HCT116 (cell line): Measurements from ENCODE around the gene PEX10. TPM values are rescaled to one million over a fixed set of nuclear protein-coding genes. Genes with fewer than 3 reads are reported as not detected.

Source experiments
- ATAC-seq: fragments of 200-7000 bp; cut with Tn5 transposase; 2 replicates; pipeline ENCODE4 v1.9.1; 2020; ENCODE audit warnings: mild to moderate bottlenecking, moderate library complexity
- BruUV-seq: library from RNA; stranded (reverse); fragments of 400-500 nt; replicated peaks from 2 replicates; lab custom pipeline; 2021; lab: Mats Ljungman, UMichigan
- CTCF ChIA-PET: fragments of 300-600 bp; sonication (Branson Sonifier 250); formaldehyde crosslinking; loops from one replicate; lab custom pipeline; 2021; ENCODE audit warnings: antibody characterized with exemption; lab: Charles Lee
- POLR2A ChIA-PET: fragments of 300-600, 350-600 bp; sonication (Branson Sonifier 250); formaldehyde crosslinking; loops from one replicate; lab custom pipeline; 2021; ENCODE audit warnings: antibody characterized with exemption; lab: Charles Lee
- RAD21 ChIA-PET, 2 experiments: fragments of 300-600 bp; sonication (Branson Sonifier 250); formaldehyde crosslinking; loops; one replicate each; lab custom pipeline; 2023; ENCODE audit warnings: low total read pairs in 2 of 2; ENCODE audit not compliant: uncharacterized antibody in 2 of 2, unreplicated experiment in 2 of 2, low non-redundant PET in 1 of 2; lab: Charles Lee
- DNase-seq: peaks from one replicate; pipeline ENCODE4 v3.0.0-alpha.2; 2010; ENCODE audit warnings: low read depth, low spot score
- H2AFZ ChIP-seq: fragments of 200-600 bp; shearing (Covaris generic), sonication (generic); 2 replicates; pipeline ENCODE4 v1.6.1; 2017; ENCODE audit warnings: low read depth, mixed run types, mixed read lengths, antibody characterized with exemption, low read length; ENCODE audit not compliant: poor library complexity, severe bottlenecking
- H3K27ac ChIP-seq: 2 replicates; pipeline ENCODE4 v1.5.1; 2012; ENCODE audit warnings: low read depth, low read length
- H3K27me3 ChIP-seq: fragments of 200-600 bp; sonication (generic); 2 replicates; pipeline ENCODE4 v1.6.1; 2016; ENCODE audit warnings: mixed run types, low read length, mixed read lengths; ENCODE audit not compliant: insufficient read depth
- H3K36me3 ChIP-seq, 2 experiments: fragments of 200-500 bp in 1 of 2; fragments of 200-600 bp in 1 of 2; sonication (Bioruptor generic) in 1 of 2; sonication (generic) in 1 of 2; 2 replicates each; pipeline versions ENCODE4 v1.5.1 to v1.6.1; 2014 to 2016; ENCODE audit warnings: low read length in 2 of 2, inconsistent platforms in 1 of 2, mixed read lengths in 1 of 2, mixed run types in 1 of 2; ENCODE audit not compliant: insufficient read depth in 2 of 2, control insufficient read depth in 1 of 2
- H3K4me1 ChIP-seq, 2 experiments: fragments of 200-600 bp in 1 of 2; sonication (generic) in 1 of 2; 2 replicates each; pipeline versions ENCODE4 v1.5.1 to v1.6.1; 2012 to 2017; ENCODE audit warnings: low read length in 2 of 2, inconsistent platforms in 1 of 2, mild to moderate bottlenecking in 1 of 2, mixed read lengths in 1 of 2, mixed run types in 1 of 2, moderate library complexity in 1 of 2; ENCODE audit not compliant: insufficient read depth in 2 of 2, control insufficient read depth in 1 of 2
- H3K4me2 ChIP-seq: fragments of 200-600 bp; sonication (generic); 2 replicates; pipeline ENCODE4 v1.6.1; 2017; ENCODE audit warnings: mixed run types, low read length, mixed read lengths
- H3K4me3 ChIP-seq, 2 experiments: fragments of 200-600 bp in 1 of 2; sonication (generic) in 1 of 2; replicated peaks in 1 of 2; 2 replicates each; pipeline ENCODE4 v1.5.1; 2011 to 2016; ENCODE audit warnings: low read length in 2 of 2, control low read depth in 1 of 2, low read depth in 1 of 2, mild to moderate bottlenecking in 1 of 2, mixed read lengths in 1 of 2, mixed run types in 1 of 2
- H3K79me2 ChIP-seq: fragments of 200-600 bp; sonication (generic); 2 replicates; pipeline ENCODE4 v1.6.1; 2017; ENCODE audit warnings: mild to moderate bottlenecking, mixed run types, low read length, moderate library complexity, mixed read lengths; ENCODE audit not compliant: insufficient read depth
- H3K9ac ChIP-seq: fragments of 200-600 bp; sonication (generic); 2 replicates; pipeline ENCODE4 v1.6.1; 2016; ENCODE audit warnings: low read length, mixed read lengths
- H3K9me2 ChIP-seq: fragments of 200-600 bp; sonication (generic), shearing (Covaris generic); 2 replicates; pipeline ENCODE4 v1.6.1; 2017; ENCODE audit warnings: mixed run types, mild to moderate bottlenecking, moderate library complexity; ENCODE audit not compliant: insufficient read depth
- H3K9me3 ChIP-seq, 2 experiments: fragments of 200-500 bp in 1 of 2; fragments of 200-600 bp in 1 of 2; sonication (Bioruptor generic) in 1 of 2; sonication (generic) in 1 of 2; 2 replicates each; pipeline ENCODE4 v1.6.1; 2014 to 2017; ENCODE audit warnings: low read length in 2 of 2, mixed read lengths in 2 of 2, inconsistent platforms in 1 of 2, low read depth in 1 of 2, mild to moderate bottlenecking in 1 of 2, mixed run types in 1 of 2, moderate library complexity in 1 of 2; ENCODE audit not compliant: control insufficient read depth in 1 of 2, insufficient read depth in 1 of 2
- H4K20me1 ChIP-seq: fragments of 200-600 bp; sonication (generic), shearing (Covaris generic); 2 replicates; pipeline ENCODE4 v1.6.1; 2017; ENCODE audit warnings: mixed run types, mild to moderate bottlenecking, moderate library complexity; ENCODE audit not compliant: insufficient read depth
- CEBPB ChIP-seq: IDR thresholded peaks from 2 replicates; pipeline ENCODE4 v1.6.1; 2012; ENCODE audit warnings: low read depth
- EGR1 ChIP-seq: IDR thresholded peaks from 2 replicates; pipeline ENCODE4 v1.6.1; 2012; ENCODE audit warnings: low read depth
- EZH2 ChIP-seq: fragments of 200-600 bp; sonication (generic); IDR thresholded peaks from 2 replicates; pipeline ENCODE4 v1.6.1; 2017; ENCODE audit warnings: antibody characterized with exemption, mixed run types
- EZH2phosphoT487 ChIP-seq: fragments of 200-600 bp; IDR thresholded peaks from 2 replicates; pipeline ENCODE4 v1.6.1; 2018; ENCODE audit warnings: antibody characterized with exemption, borderline replicate concordance
- JUND ChIP-seq: IDR thresholded peaks from 2 replicates; pipeline ENCODE4 v1.6.1; 2012
- POLR2A ChIP-seq: IDR thresholded peaks from 2 replicates; pipeline ENCODE4 v1.7.0; 2011; ENCODE audit warnings: borderline replicate concordance; ENCODE audit not compliant: insufficient read depth, insufficient read length; ENCODE audit errors: extremely low read depth
- POLR2AphosphoS5 ChIP-seq: IDR thresholded peaks from 2 replicates; pipeline ENCODE4 v1.6.1; 2011; ENCODE audit warnings: mild to moderate bottlenecking, low read depth, low read length, moderate library complexity
- SP1 ChIP-seq: IDR thresholded peaks from 2 replicates; pipeline ENCODE4 v1.6.1; 2012; ENCODE audit warnings: low read depth
- YY1 ChIP-seq: IDR thresholded peaks from 2 replicates; pipeline ENCODE4 v1.6.1; 2011; ENCODE audit warnings: low read length, low read depth, moderate library complexity, mild to moderate bottlenecking; ENCODE audit not compliant: insufficient replicate concordance; ENCODE audit errors: extremely low read depth
- ZFX ChIP-seq: fragments of 450-650 bp; IDR thresholded peaks from 2 replicates; pipeline ENCODE4 v1.6.1; 2017
- intact Hi-C: fragments of 100-400 bp; cut with micrococcal nuclease; formaldehyde crosslinking; loops from 2 replicates; pipeline ENCODE4 v1.10.0; 2022
- total RNA-seq: library from RNA; stranded (reverse); gene quantifications from one replicate; pipeline ENCODE4 v1.2.1, GENCODE V29; 2021; ENCODE audit not compliant: unreplicated experiment
- TF ChIP-seq, protein P1 (sequence below): IDR thresholded peaks from 2 replicates; pipeline ENCODE4 v1.6.1; 2012; ENCODE audit warnings: low read depth
- TF ChIP-seq, protein P2 (sequence below): IDR thresholded peaks from 2 replicates; pipeline ENCODE4 v1.6.1; 2012

PEX10 gene
- total RNA-seq, 1 experiment from 2014 or later, result 27.9 TPM

DNA sequence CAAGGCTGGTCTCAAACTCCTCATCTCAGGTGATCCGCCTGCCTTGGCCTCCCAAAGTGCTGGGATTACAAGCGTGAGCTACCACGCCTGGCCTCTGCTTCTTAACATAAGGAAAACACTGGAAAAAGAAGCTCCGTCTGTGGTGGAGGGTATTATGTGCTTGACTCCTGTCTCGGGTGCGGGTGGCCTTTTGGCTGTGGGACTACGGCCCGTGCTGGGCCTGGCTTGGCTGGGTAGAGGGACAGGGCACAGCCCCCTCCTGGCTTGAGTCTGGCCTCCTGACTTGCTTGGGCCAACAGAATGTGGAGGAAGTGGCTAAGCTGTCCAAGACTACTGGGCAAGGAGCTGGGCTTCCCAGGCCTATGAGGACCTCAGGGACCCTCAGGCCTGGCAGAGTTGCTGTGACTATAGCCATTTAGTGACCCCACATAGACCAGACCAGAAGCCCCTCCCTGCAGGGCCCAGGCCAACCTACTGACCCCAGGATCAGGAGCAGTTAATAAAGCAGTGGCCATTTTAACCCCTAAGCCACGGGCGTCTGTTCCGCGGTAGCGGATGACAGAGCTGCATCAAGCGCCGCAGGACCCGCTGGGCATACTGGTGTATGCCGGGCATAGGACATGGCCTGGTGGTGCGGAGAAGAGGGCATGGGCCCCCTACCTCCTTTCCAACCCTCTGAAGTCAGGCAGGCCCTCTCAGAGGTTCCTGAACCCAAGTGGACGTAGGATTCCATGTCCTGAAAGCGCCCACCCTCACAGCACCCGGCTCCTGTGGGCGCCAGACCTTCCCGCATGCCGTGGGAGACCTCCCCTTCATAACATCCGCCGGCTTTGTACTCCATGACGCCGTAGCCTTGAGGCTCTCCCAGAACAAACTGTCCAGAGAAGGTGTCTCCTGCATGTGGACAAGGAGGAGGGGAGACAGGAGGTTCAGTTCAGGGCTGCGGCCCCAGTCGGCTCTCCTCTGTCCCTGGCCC is 25.4 kb downstream of the PEX10 start (continued):
- TF ChIP-seq CEBPB (no peak), SP1 (no peak), JUND (no peak), EGR1 (no peak), YY1 (no peak), POLR2AphosphoS5 (no peak), POLR2A (no peak)
- TF ChIP-seq, protein P1, sequence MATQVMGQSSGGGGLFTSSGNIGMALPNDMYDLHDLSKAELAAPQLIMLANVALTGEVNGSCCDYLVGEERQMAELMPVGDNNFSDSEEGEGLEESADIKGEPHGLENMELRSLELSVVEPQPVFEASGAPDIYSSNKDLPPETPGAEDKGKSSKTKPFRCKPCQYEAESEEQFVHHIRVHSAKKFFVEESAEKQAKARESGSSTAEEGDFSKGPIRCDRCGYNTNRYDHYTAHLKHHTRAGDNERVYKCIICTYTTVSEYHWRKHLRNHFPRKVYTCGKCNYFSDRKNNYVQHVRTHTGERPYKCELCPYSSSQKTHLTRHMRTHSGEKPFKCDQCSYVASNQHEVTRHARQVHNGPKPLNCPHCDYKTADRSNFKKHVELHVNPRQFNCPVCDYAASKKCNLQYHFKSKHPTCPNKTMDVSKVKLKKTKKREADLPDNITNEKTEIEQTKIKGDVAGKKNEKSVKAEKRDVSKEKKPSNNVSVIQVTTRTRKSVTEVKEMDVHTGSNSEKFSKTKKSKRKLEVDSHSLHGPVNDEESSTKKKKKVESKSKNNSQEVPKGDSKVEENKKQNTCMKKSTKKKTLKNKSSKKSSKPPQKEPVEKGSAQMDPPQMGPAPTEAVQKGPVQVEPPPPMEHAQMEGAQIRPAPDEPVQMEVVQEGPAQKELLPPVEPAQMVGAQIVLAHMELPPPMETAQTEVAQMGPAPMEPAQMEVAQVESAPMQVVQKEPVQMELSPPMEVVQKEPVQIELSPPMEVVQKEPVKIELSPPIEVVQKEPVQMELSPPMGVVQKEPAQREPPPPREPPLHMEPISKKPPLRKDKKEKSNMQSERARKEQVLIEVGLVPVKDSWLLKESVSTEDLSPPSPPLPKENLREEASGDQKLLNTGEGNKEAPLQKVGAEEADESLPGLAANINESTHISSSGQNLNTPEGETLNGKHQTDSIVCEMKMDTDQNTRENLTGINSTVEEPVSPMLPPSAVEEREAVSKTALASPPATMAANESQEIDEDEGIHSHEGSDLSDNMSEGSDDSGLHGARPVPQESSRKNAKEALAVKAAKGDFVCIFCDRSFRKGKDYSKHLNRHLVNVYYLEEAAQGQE, result no peak
- TF ChIP-seq, protein P2, sequence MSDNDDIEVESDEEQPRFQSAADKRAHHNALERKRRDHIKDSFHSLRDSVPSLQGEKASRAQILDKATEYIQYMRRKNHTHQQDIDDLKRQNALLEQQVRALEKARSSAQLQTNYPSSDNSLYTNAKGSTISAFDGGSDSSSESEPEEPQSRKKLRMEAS, result no peak

DNA sequence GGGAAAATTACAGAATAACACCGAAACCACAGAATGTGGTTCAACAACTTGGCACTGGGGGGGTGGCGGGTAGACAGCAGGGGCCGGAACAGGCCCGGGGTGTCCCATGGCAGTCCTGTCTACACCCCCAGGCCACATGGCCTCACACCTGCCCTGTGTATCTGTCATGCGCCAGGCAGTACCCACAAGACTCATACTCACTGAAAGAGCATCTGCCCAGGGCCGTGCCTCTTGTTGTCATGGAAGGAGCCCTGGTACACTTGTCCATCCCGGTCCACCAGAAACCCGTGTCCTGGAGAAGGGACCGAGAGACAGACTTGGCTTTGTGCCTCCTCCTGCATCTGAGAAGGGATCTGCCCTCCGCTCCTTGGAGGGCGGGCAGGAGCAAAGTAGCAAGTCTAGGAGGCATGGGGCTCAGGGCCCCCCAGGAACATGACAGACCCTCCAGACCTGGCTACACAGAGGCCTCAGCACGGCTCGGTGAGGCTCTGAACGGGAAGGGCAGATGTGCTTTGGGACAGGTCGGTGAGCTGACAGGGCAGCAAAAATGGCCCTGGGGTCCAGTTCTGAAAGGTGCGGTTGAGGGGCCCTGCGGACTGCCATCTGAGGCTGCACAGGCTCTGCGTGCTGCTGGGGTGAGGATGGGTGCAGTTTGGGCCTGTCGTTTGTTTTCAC is 26.6 kb downstream of the PEX10 start:
- H3K4me2 ChIP-seq, result no peak overlapping the region
- no peak overlapping the region for H3K4me3 ChIP-seq
- ChIA-PET POLR2A (no interaction called here), CTCF (no interaction called here)
- H3K27me3 ChIP-seq, result no peaks in the 10 kb centered on the region
- DNase-seq (no peak), ATAC-seq (no peak)
- H2AFZ ChIP-seq, result no peak overlapping the region
- H3K36me3 ChIP-seq, result peaks cover 0 to 6% of the 10 kb centered on the region in 2 experiments; a peak in 2 of 4 replicates
- H3K27ac ChIP-seq, result no peak overlapping the region
- H4K20me1 ChIP-seq, result no peaks in the 10 kb centered on the region
- no peak for TF ChIP-seq ZFX
- TF ChIP-seq EZH2phosphoT487, result no peak
- no peak for TF ChIP-seq CEBPB
- no peak for TF ChIP-seq EZH2
- TF ChIP-seq, all 23 proteins: peak for 0
- RAD21 ChIA-PET, result no interaction called here
- Histone ChIP-seq H3K9me2 (no peaks in the 10 kb centered on the region), H3K4me1 (peaks cover 8 to 16% of the 10 kb centered on the region in 2 experiments), H3K79me2 (peaks cover 15% of the 10 kb centered on the region), H3K9me3 (no peaks in the 10 kb centered on the region), H3K9ac (no peak overlapping the region)
- intact Hi-C loops, result no loop called here
- BruUV-seq, result no TSS peak
